ENCODE measurements around the gene FNBP1.

- no peak for TF ChIP-seq CTCF (IDR thresholded peaks at IDR 0.05)
- TF ChIP-seq POLR2A (IDR thresholded peaks at IDR 0.05) = no peak
These were observed 29.7 kb downstream of the FNBP1 start for GRCh38 chr9:130013326-130013725.

Measured in lower leg skin (tissue), 3 donors.